Right lung (tissue), 5 donors: ENCODE results near the gene LYZL2. TPM values are rescaled to one million over a fixed set of nuclear protein-coding genes. Genes with fewer than 3 reads are reported as not detected.
A peak's percentile ranks its signal among the peaks of the same experiment; 100 is the strongest.
"Not testable (repeated sequence)": the region's sequence is repeated elsewhere in the genome, so short reads cannot be mapped to it uniquely, and the experiment has no call there.

Experiments
- DNase-seq, 2 donors: peaks; one replicate each; pipeline ENCODE4 v3.0.0-alpha.2; 2013
- polyA plus RNA-seq, 5 donors: library from polyadenylated mRNA; unstranded; fragments of 120-200 nt; gene quantifications; one replicate each; pipeline versions ENCODE4 v1.2.1 to v1.2.3, GENCODE V29; 2013; ENCODE audit warnings: inconsistent platforms in 1 of 5, low replicate concordance in 1 of 5; ENCODE audit not compliant: insufficient read length in 5 of 5, insufficient read depth in 1 of 5

The LYZL2 gene
- polyA plus RNA-seq, 5 donors: not detected

- no peak for DNase-seq
Measured at GRCh38 chr10:30594077-30594476, 35.5 kb downstream of the LYZL2 start.

GRCh38 chr10:30592770-30593169 lies 36.8 kb downstream of the LYZL2 start:
- not testable (repeated sequence) for DNase-seq

GRCh38 chr10:30591249-30591670 lies 38.3 kb downstream of the LYZL2 start:
- peak in 1 of 2 donors; percentile 51 for DNase-seq

- DNase-seq: no peak
Measured at GRCh38 chr10:30589441-30589840, 40.1 kb downstream of the LYZL2 start.

GRCh38 chr10:30587522-30588031 lies 42.0 kb downstream of the LYZL2 start:
- DNase-seq: no peak

GRCh38 chr10:30586828-30587227 lies 42.7 kb downstream of the LYZL2 start:
- DNase-seq: no peak

GRCh38 chr10:30583778-30584415 lies 45.7 kb downstream of the LYZL2 start:
- peak; percentile 47 to 55 for DNase-seq

GRCh38 chr10:30581779-30582380 lies 47.7 kb downstream of the LYZL2 start:
- no peak for DNase-seq

- DNase-seq: no peak
Measured at GRCh38 chr10:30580676-30581075, 48.9 kb downstream of the LYZL2 start.

- DNase-seq: no peak
Measured at GRCh38 chr10:30580241-30580640, 49.3 kb downstream of the LYZL2 start.

GRCh38 chr10:30579574-30579973 lies 50.0 kb downstream of the LYZL2 start:
- DNase-seq: no peak

GRCh38 chr10:30577048-30577447 lies 52.5 kb downstream of the LYZL2 start:
- no peak for DNase-seq

GRCh38 chr10:30576641-30577040 lies 52.9 kb downstream of the LYZL2 start:
- no peak for DNase-seq

- no peak for DNase-seq
Measured at GRCh38 chr10:30574432-30574796, 55.1 kb downstream of the LYZL2 start.

GRCh38 chr10:30573721-30574431 lies 55.7 kb downstream of the LYZL2 start:
- no peak for DNase-seq

- DNase-seq: no peak
Measured at GRCh38 chr10:30565449-30565848, 64.1 kb downstream of the LYZL2 start.

GRCh38 chr10:30562787-30563186 lies 66.8 kb downstream of the LYZL2 start:
- no peak for DNase-seq

Other genes with a start within 250 kb of the LYZL2 start
- gene MAP3K8, start 195.6 kb downstream of the LYZL2 start, polyA plus RNA-seq: 10 to 100 TPM in 4 of 5 donors, 1 to 10 TPM in 1; 8.6 to 12.0 (median 10.5) TPM